Dendritic cell treated with granulocyte-macrophage colony-stimulating factor and Interleukin-4, amounts not matched to agents 40 ng/mL and 50 ng/mL, for 4 days (primary cell): ENCODE data around the gene P2RY2.

Source experiments
- H3K27ac Mint-ChIP-seq: one replicate; pipeline ENCODE4 v1.8.0; 2022; ENCODE audit warnings: mild to moderate bottlenecking, mixed read lengths
- H3K27me3 Mint-ChIP-seq: one replicate; pipeline ENCODE4 v1.8.0; 2022; ENCODE audit warnings: mild to moderate bottlenecking, mixed read lengths
- H3K36me3 Mint-ChIP-seq: one replicate; pipeline ENCODE4 v1.8.0; 2022; ENCODE audit warnings: low read depth, mixed read lengths
- H3K4me1 Mint-ChIP-seq: one replicate; pipeline ENCODE4 v1.8.0; 2022; ENCODE audit warnings: low read depth, mixed read lengths
- H3K4me3 Mint-ChIP-seq: one replicate; pipeline ENCODE4 v1.8.0; 2022; ENCODE audit warnings: mild to moderate bottlenecking, moderate library complexity, mixed read lengths
- H3K9me3 Mint-ChIP-seq: one replicate; pipeline ENCODE4 v1.8.0; 2022; ENCODE audit warnings: mixed read lengths
- intact Hi-C: fragments of 100-400 bp; cut with micrococcal nuclease; formaldehyde crosslinking; loops from one replicate; pipeline ENCODE4 v1.15.0; 2022

Gene P2RY2

GRCh38 chr11:73178681-73179080 lies 39.4 kb upstream of the P2RY2 start:
- Mint-ChIP-seq H3K36me3 (no peaks in the 10 kb centered on the region), H3K4me1 (peaks cover 30% of the 10 kb centered on the region), H3K27ac (no peak overlapping the region), H3K27me3 (peaks cover 3% of the 10 kb centered on the region), H3K9me3 (no peaks in the 10 kb centered on the region), H3K4me3 (no peak overlapping the region)
- intact Hi-C loops, result loop anchor here (2.0 to 5.0 kb wide), 4 partner anchors 36 to 346 kb away; partner anchors contain the start of gene FCHSD2

DNA sequence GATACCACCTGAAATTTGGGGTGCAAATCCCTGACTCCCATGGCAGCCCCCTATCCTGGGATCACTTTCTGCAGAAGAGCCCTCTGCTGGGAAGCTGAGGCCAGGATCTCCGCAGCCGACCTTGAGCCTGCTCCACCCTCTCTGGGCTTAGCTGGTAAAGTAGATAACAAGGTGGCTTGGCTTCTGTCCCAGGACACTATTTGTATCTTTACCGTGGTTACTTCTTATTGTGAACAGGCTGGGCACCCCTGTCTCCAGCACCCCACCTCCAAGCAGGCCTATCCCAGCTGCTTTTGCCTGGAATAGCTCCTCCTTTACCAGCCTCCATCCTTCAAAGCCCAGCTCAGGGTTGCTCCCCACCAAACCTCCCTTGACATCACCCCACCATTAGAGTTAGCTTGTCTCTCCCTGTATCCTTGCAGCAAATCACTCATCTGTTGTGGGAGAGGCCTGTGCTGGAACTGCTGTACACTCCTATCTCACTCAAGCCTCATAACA lies 35.2 kb upstream of the P2RY2 start:
- intact Hi-C loops, result no loop called here
- Mint-ChIP-seq H3K27ac (no peak overlapping the region), H3K4me3 (no peak overlapping the region), H3K9me3 (no peaks in the 10 kb centered on the region), H3K4me1 (peaks cover 42% of the 10 kb centered on the region), H3K36me3 (no peaks in the 10 kb centered on the region), H3K27me3 (no peaks in the 10 kb centered on the region)

- Mint-ChIP-seq H3K9me3 (no peaks in the 10 kb centered on the region), H3K4me3 (peak overlapping the region; percentile 60), H3K27me3 (peaks cover 1% of the 10 kb centered on the region)
Observed at GRCh38 chr11:73184953-73185671, 33.0 kb upstream of the P2RY2 start.

GRCh38 chr11:73185680-73186293 lies 32.3 kb upstream of the P2RY2 start:
- Mint-ChIP-seq H3K27me3 (peaks cover 4% of the 10 kb centered on the region), H3K27ac (peak overlapping the region; percentile 56), H3K4me1 (peaks cover 63% of the 10 kb centered on the region), H3K9me3 (no peaks in the 10 kb centered on the region), H3K4me3 (no peak overlapping the region), H3K36me3 (no peaks in the 10 kb centered on the region)
- intact Hi-C loops, result loop anchor here (1.0 to 2.0 kb wide), 2 partner anchors 52 to 103 kb away; no protein-coding TSS in a partner anchor

More at GRCh38 chr11:73184953-73185671, 33.0 kb upstream of the P2RY2 start:
- intact Hi-C loops, result loop anchor here (1.0 to 2.0 kb wide), 2 partner anchors 52 to 104 kb away; no protein-coding TSS in a partner anchor
- no peaks in the 10 kb centered on the region for H3K36me3 Mint-ChIP-seq
- H3K27ac Mint-ChIP-seq, result peak overlapping the region; percentile 63
- peaks cover 57% of the 10 kb centered on the region for H3K4me1 Mint-ChIP-seq

DNA sequence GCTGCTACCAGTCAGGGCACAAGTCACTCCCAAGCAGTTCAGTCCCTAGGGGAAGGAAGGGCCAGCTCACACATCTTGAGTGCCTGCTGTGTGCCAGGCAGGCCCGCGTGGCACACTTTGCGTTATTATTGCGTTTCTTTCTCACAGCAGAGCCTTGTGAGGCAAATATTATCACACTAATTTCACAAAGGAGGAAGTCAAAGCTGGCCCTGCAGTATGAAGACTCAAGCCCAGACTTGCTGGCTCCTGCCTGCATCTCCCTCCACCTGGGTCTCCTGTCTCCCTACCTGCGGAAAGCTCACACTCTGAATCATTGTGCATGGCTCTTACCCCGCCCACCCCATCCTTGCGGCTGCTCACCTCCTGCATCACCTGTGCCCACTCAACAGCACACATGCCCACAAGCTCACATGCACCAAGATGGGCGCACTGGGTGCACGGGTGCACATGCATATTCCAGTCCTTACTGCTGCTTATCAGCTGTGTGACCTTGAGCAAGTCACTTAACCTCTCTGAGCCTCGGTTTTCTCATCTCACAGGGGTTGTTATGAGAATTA lies 31.7 kb upstream of the P2RY2 start:
- peaks cover 69% of the 10 kb centered on the region for H3K4me1 Mint-ChIP-seq
- H3K27me3 Mint-ChIP-seq, result peaks cover 4% of the 10 kb centered on the region
- intact Hi-C loops, result no loop called here
- no peak overlapping the region for H3K4me3 Mint-ChIP-seq
- peak overlapping the region; percentile 56 for H3K27ac Mint-ChIP-seq
- no peaks in the 10 kb centered on the region for H3K36me3 Mint-ChIP-seq
- H3K9me3 Mint-ChIP-seq, result no peaks in the 10 kb centered on the region

DNA sequence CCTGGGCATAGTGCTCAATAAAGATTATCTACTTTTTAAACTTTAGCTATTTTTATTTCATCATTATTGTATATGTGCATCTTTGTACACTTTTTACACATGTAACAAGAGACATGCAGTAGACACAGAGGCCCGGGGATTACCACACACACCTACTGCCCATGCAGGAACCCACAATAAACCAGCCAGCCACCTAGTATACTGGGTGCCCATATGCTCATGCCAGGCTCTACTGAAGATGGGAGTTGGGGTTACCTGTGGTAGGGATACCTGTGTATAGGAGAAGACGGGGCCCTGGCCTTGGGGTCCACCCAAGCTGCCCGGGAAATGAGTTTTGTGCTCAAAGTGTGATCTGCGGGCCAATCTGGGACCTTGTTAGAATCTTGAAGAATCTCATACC lies 31.2 kb upstream of the P2RY2 start:
- H3K36me3 Mint-ChIP-seq, result no peaks in the 10 kb centered on the region
- H3K27ac Mint-ChIP-seq, result no peak overlapping the region
- no peaks in the 10 kb centered on the region for H3K9me3 Mint-ChIP-seq
- peaks cover 74% of the 10 kb centered on the region for H3K4me1 Mint-ChIP-seq
- H3K27me3 Mint-ChIP-seq, result peaks cover 4% of the 10 kb centered on the region
- intact Hi-C loops, result no loop called here
- no peak overlapping the region for H3K4me3 Mint-ChIP-seq

- Mint-ChIP-seq H3K9me3 (no peaks in the 10 kb centered on the region), H3K36me3 (no peaks in the 10 kb centered on the region), H3K4me3 (no peak overlapping the region), H3K27me3 (peaks cover 4% of the 10 kb centered on the region), H3K4me1 (peaks cover 84% of the 10 kb centered on the region), H3K27ac (peak overlapping the region; percentile 24)
- intact Hi-C loops, result no loop called here
Observed at GRCh38 chr11:73187854-73188253, 30.2 kb upstream of the P2RY2 start.

- H3K27ac Mint-ChIP-seq, result peak overlapping the region; percentile 24
Observed at GRCh38 chr11:73188301-73188700, 29.8 kb upstream of the P2RY2 start.

DNA sequence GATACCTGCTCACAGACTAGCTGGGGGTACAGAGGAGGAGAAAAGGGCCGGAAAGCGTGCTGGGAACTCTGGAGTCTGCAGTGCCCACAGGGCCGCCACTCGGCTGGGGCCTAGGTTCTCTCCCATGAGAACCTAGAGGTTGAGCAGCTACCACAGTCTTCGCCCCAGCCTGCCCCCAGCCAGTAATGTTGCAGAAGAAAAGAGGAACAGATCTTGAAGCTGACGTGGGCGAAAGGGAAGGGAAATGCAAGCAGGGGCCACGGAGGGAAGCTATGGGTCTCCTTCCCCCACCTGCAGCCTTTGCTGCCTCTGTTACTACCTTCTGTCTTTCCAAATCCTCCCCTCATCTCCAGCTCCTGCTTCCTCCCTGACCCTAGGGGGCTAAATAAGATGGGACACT lies 28.8 kb upstream of the P2RY2 start:
- intact Hi-C loops, result no loop called here
- Mint-ChIP-seq H3K27me3 (peaks cover 4% of the 10 kb centered on the region), H3K9me3 (no peaks in the 10 kb centered on the region), H3K4me3 (no peak overlapping the region), H3K4me1 (peaks cover 97% of the 10 kb centered on the region), H3K36me3 (no peaks in the 10 kb centered on the region), H3K27ac (peak overlapping the region; percentile 72)

More at GRCh38 chr11:73188301-73188700, 29.8 kb upstream of the P2RY2 start:
- Mint-ChIP-seq H3K36me3 (no peaks in the 10 kb centered on the region), H3K4me3 (no peak overlapping the region), H3K27me3 (peaks cover 4% of the 10 kb centered on the region), H3K9me3 (no peaks in the 10 kb centered on the region), H3K4me1 (peaks cover 89% of the 10 kb centered on the region)
- intact Hi-C loops, result no loop called here

DNA sequence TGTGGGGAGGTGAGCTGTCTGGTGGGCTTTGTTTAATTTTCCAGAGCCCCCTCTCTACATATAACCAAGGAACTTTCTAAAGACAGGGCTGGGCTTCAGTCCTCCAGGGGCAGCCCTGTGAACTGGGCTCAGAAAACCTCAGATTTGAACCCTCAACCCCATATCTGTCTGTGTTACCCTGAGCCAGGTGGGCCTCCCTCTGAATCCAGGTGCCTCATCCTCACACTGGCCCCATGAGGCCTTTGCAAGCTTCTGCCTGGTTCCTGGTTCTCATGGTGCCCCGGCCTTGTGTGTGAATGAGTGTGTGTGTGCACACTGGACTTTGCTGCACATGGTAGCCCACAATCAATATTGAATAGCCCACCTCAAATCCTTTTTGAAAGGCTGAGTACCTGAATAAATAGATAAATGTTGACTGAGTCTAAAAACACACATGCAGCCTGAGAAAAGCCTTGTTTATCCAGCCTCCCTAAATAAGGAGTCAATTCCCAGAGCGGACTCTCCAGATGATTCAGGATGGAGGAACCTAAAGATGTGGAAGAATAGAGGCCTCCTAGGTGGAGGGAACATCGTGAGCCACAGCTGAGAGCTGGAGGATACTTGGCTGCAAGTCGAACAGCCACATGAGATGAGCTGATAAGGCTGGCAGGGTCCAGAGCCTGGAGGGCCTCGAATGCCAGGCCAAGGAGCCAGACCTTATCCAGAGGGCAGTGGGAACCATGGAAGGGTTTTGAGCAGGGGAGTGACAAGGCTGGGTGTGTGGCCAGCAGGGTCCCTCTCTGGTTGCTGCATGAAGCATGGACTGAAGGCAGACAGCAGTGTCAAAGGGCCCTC lies 28.1 kb upstream of the P2RY2 start:
- peak overlapping the region; percentile 72 for H3K27ac Mint-ChIP-seq
- H3K9me3 Mint-ChIP-seq, result no peaks in the 10 kb centered on the region
- no peak overlapping the region for H3K4me3 Mint-ChIP-seq
- H3K36me3 Mint-ChIP-seq, result no peaks in the 10 kb centered on the region
- intact Hi-C loops, result no loop called here
- H3K27me3 Mint-ChIP-seq, result peaks cover 4% of the 10 kb centered on the region
- H3K4me1 Mint-ChIP-seq, result peaks cover 97% of the 10 kb centered on the region

- H3K36me3 Mint-ChIP-seq, result no peaks in the 10 kb centered on the region
- intact Hi-C loops, result no loop called here
- H3K27ac Mint-ChIP-seq, result peak overlapping the region; percentile 53
- H3K27me3 Mint-ChIP-seq, result peaks cover 4% of the 10 kb centered on the region
- no peaks in the 10 kb centered on the region for H3K9me3 Mint-ChIP-seq
- H3K4me1 Mint-ChIP-seq, result peaks cover 94% of the 10 kb centered on the region
- no peak overlapping the region for H3K4me3 Mint-ChIP-seq
Observed at GRCh38 chr11:73190557-73190885, 27.6 kb upstream of the P2RY2 start.

DNA sequence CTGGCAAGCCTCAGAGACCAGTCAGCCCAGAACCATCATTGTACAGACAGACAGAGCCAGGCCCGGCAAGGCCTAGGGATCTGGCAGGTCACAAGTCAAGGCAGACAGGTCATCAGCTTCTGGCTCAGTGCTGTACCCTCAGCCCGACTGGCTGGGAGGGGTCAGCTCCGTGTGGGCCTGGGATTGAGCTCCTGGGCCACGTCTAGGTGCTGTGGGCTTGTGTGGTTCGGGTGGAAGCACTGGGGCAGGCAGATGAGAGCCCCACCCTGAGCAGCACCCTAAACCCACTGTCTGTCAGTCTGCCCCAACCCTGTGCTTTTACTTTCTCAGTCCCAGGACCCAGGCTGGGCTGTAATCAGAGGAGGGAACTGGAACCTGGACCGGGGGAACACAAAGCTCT lies 26.9 kb upstream of the P2RY2 start:
- Mint-ChIP-seq H3K27me3 (peaks cover 4% of the 10 kb centered on the region), H3K27ac (peak overlapping the region; percentile 53), H3K4me1 (peaks cover 92% of the 10 kb centered on the region), H3K36me3 (no peaks in the 10 kb centered on the region), H3K9me3 (no peaks in the 10 kb centered on the region), H3K4me3 (no peak overlapping the region)
- intact Hi-C loops, result no loop called here

DNA sequence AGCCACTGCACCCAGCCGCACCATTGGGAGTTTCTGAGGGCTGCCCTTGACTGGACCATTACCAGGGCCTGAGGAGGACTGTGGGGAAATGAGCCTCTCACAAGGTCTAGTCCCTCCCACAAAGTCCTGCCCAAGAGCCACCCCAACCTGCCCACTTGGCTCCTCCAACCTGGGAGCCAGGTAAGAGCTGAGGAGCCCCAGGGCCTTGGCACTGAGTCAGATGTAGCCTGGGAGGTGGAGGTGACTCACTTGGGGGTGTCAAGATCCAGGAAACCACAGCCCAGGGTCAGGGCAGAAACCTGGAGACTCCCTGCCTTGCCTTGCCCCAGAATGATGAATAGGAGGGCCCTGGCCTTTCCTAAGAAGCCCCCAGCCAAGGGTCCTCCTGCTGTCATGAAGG lies 25.8 kb upstream of the P2RY2 start:
- H3K4me3 Mint-ChIP-seq, result no peak overlapping the region
- H3K27me3 Mint-ChIP-seq, result peaks cover 5% of the 10 kb centered on the region
- H3K4me1 Mint-ChIP-seq, result peaks cover 83% of the 10 kb centered on the region
- no peaks in the 10 kb centered on the region for H3K9me3 Mint-ChIP-seq
- H3K36me3 Mint-ChIP-seq, result no peaks in the 10 kb centered on the region
- no peak overlapping the region for H3K27ac Mint-ChIP-seq
- intact Hi-C loops, result no loop called here
